ENCODE measurements around the gene SUMO3. TPM values are rescaled to one million over a fixed set of nuclear protein-coding genes. Genes with fewer than 3 reads are reported as not detected.
A peak's percentile ranks its signal among the peaks of the same experiment; 100 is the strongest.

SUMO3 gene
- 10 to 100 TPM; 91.1 to 97.9 TPM for total RNA-seq

GRCh38 chr21:44817914-44818639, at the start of gene SUMO3:
Gene SUMO3, minus strand, starts transcription at chr21:44818062. Its CDS starts 94 bp downstream, at chr21:44817968.
- CTCF ChIA-PET = no interaction called here
- POLR2A ChIA-PET = no interaction called here
- Mint-ChIP-seq H3K9me3 (peaks cover 15% of the 10 kb centered on the region), H3K4me3 (peak within 1 kb of the TSS; percentile 70), H3K4me1 (peaks cover 20% of the 10 kb centered on the region), H3K36me3 (ENCODE audit: low read depth) (peaks cover 2% of the 10 kb centered on the region), H3K27me3 (peaks cover 2% of the 10 kb centered on the region), H3K27ac (peak within 1 kb of the TSS; percentile 80)
- DNase-seq = peak; percentile 81

DNA sequence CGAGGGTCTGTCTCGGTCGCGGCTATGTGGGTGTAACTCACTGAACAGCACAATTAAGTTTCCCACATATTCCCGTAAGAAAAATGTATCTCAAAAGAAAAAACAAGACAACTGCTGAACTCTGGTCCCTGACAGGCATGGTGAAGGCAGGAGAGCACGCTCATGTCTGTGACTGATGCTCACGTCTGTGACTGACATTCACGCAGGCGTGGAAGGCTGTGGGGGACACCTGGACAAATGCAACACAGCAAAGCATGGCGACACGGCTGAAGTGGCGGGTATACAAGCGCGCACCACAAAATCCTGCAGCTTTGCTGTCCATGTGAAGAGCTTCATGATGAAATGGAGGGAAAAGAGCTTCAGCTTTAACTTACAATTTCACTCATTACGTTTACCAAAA, 49.6 kb upstream of the SUMO3 start:
- ChIA-PET POLR2A (no interaction called here), CTCF (no interaction called here)
- Mint-ChIP-seq H3K36me3 (ENCODE audit: low read depth) (peaks cover 29% of the 10 kb centered on the region), H3K4me1 (peaks cover 87% of the 10 kb centered on the region), H3K9me3 (no peaks in the 10 kb centered on the region), H3K27me3 (no peaks in the 10 kb centered on the region), H3K4me3 (no peak overlapping the region), H3K27ac (peak overlapping the region; percentile 88)
- DNase-seq = no peak

GRCh38 chr21:44866780-44867179, 48.9 kb upstream of the SUMO3 start:
- Mint-ChIP-seq H3K36me3 (ENCODE audit: low read depth) (peaks cover 30% of the 10 kb centered on the region), H3K27me3 (no peaks in the 10 kb centered on the region), H3K27ac (peak overlapping the region; percentile 70), H3K4me3 (peak overlapping the region; percentile 31), H3K4me1 (peaks cover 83% of the 10 kb centered on the region), H3K9me3 (no peaks in the 10 kb centered on the region)
- CTCF ChIA-PET = interaction anchor here (1.1 kb wide), 1 partner anchor 12 kb away, joined by 3 read pairs; no protein-coding TSS in a partner anchor
- no peak for DNase-seq
- POLR2A ChIA-PET = no interaction called here

DNA sequence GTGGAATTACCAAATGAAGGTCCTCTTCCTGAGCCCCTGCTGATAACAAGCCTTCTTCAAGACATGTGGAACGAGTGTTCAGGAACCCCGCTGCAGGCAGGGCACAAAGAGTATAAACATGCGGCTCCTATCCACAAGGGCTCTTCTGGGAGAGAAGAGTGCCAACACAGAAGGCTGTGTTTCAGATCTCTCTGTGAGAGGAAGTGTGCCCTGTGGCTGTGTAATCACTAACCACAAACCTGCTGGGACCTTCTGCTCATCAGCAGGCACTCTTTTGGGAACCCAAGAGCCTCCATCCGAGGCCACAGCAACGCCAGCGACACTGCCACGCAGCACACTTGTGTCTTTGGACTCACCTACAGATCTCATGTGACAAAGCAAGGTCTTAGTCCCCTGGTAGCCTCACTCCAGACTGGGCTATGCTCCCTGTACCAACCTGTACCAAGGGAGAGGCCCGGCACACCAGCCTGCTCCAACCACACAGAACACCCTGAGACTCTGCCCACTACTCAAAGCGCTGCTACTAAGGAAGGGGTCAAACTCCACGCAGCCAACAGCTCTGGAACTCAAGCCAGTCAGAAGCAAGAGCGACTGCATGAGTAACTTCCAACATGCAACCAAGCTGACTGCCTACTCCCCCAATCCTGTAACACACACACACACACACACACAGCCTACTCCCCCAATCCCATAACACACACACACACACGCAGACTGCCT, 47.9 kb upstream of the SUMO3 start:
- H3K27ac Mint-ChIP-seq = peak overlapping the region; percentile 70
- CTCF ChIA-PET = interaction anchor here (1.1 kb wide), 1 partner anchor 11 kb away, joined by 3 read pairs; no protein-coding TSS in a partner anchor
- H3K4me1 Mint-ChIP-seq = peaks cover 76% of the 10 kb centered on the region
- peak; percentile 50 for DNase-seq
- peaks cover 39% of the 10 kb centered on the region for H3K36me3 Mint-ChIP-seq (ENCODE audit: low read depth)
- H3K27me3 Mint-ChIP-seq = no peaks in the 10 kb centered on the region
- H3K4me3 Mint-ChIP-seq = peak overlapping the region; percentile 42
- POLR2A ChIA-PET = no interaction called here
- no peaks in the 10 kb centered on the region for H3K9me3 Mint-ChIP-seq

GRCh38 chr21:44862869-44863685, 45.2 kb upstream of the SUMO3 start:
- Mint-ChIP-seq H3K4me1 (peaks cover 51% of the 10 kb centered on the region), H3K4me3 (no peak overlapping the region), H3K27ac (peak overlapping the region; percentile 41), H3K36me3 (ENCODE audit: low read depth) (peaks cover 42% of the 10 kb centered on the region), H3K9me3 (no peaks in the 10 kb centered on the region), H3K27me3 (no peaks in the 10 kb centered on the region)
- CTCF ChIA-PET = no interaction called here
- POLR2A ChIA-PET = no interaction called here
- DNase-seq = no peak

DNA sequence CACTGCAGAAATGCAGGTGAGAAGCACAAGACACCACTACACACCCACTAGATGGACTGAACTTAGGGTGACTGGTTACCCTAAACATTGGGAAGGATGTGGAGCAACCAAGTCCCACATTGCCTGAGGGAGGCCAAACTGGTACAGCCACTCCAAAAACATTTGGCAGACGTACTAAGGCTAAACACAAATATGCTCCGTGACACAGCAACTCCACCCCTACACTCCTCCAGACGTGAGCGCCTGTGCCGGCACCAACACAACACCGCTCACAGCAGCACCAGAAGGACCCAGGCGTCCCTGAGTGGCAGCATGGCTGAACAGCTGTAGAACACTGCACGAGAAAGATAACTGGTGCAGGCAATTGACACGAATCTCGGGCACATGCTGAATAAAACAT, 40.9 kb upstream of the SUMO3 start:
- Mint-ChIP-seq H3K27me3 (no peaks in the 10 kb centered on the region), H3K9me3 (no peaks in the 10 kb centered on the region), H3K4me1 (peaks cover 35% of the 10 kb centered on the region), H3K36me3 (ENCODE audit: low read depth) (peaks cover 52% of the 10 kb centered on the region), H3K27ac (no peak overlapping the region), H3K4me3 (no peak overlapping the region)
- DNase-seq = no peak
- ChIA-PET CTCF (no interaction called here), POLR2A (no interaction called here)

- ChIA-PET POLR2A (no interaction called here), CTCF (no interaction called here)
- no peak for DNase-seq
- Mint-ChIP-seq H3K36me3 (ENCODE audit: low read depth) (peaks cover 52% of the 10 kb centered on the region), H3K4me1 (peaks cover 34% of the 10 kb centered on the region), H3K27ac (no peak overlapping the region), H3K9me3 (no peaks in the 10 kb centered on the region), H3K4me3 (no peak overlapping the region), H3K27me3 (no peaks in the 10 kb centered on the region)
Measured at GRCh38 chr21:44858291-44858690, 40.4 kb upstream of the SUMO3 start.

DNA sequence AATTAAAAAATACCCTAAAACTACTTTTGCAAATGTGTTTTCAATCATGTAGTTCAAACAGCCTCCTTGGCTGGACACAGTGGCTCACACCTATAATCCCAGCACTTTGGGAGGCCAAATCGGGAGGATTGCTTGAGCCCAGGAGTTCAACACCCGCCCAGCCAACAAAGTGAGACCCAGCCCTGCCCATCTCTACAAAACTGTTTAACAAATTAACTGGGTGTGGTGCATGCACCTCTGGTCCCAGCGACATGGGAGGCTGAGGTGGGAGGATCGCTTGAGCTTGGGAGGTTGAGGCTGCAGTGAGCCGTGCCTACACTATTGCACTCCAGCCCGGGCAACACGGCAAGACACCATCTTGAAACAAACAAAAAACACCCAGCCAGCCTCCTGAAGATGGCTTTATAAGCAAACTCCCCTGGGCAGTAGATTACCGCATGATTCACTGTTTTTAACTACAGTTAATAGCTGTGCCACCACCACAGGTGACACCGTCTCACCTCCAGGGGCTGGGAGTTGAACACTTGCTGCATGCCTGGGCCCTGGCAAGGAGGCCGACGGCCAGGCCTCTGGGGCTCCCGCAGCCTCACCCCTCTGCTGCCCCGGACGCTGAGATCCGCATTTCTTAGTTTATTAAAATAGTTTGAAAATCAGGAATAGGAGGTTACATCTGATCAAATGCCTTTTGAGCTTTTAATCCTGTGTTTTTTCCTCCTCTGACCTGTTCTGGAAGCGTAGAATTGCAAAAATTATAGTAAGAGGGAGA, 39.4 kb upstream of the SUMO3 start:
- Mint-ChIP-seq H3K4me1 (peaks cover 38% of the 10 kb centered on the region), H3K9me3 (no peaks in the 10 kb centered on the region), H3K36me3 (ENCODE audit: low read depth) (peaks cover 57% of the 10 kb centered on the region), H3K27me3 (no peaks in the 10 kb centered on the region), H3K27ac (no peak overlapping the region), H3K4me3 (no peak overlapping the region)
- no peak for DNase-seq
- ChIA-PET POLR2A (no interaction called here), CTCF (no interaction called here)

- Mint-ChIP-seq H3K4me3 (no peak overlapping the region), H3K36me3 (ENCODE audit: low read depth) (peaks cover 48% of the 10 kb centered on the region), H3K27ac (no peak overlapping the region), H3K4me1 (peaks cover 44% of the 10 kb centered on the region), H3K27me3 (no peaks in the 10 kb centered on the region), H3K9me3 (no peaks in the 10 kb centered on the region)
- ChIA-PET CTCF (interaction anchor here (0.6 kb wide), 1 partner anchor 937 kb away, joined by 3 read pairs; no protein-coding TSS in a partner anchor), POLR2A (no interaction called here)
- DNase-seq = no peak
Measured at GRCh38 chr21:44856131-44856530, 38.3 kb upstream of the SUMO3 start.

DNA sequence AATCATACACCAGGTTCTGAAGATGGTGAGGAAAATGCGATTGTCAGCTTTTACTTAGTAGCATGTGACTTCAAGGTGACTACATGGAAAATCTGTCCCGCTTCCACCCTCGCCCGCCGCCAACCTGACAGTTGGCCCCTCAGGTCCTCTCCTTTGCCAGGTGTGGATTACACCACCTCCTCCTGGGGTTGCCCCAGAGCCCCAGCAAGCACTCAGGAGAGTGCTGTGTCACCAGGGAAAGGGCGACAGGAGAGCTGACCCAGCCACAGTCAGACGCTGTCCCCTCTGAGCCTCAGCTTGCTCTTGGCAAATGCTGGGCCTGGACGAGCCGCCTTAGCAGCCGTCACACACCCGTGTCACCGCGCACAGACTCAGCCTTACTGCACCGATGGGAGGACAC, 37.7 kb upstream of the SUMO3 start:
- H3K27ac Mint-ChIP-seq = peak overlapping the region; percentile 1
- H3K27me3 Mint-ChIP-seq = no peaks in the 10 kb centered on the region
- no peak for DNase-seq
- H3K36me3 Mint-ChIP-seq (ENCODE audit: low read depth) = peaks cover 48% of the 10 kb centered on the region
- CTCF ChIA-PET = no interaction called here
- POLR2A ChIA-PET = no interaction called here
- H3K4me1 Mint-ChIP-seq = peaks cover 47% of the 10 kb centered on the region
- no peaks in the 10 kb centered on the region for H3K9me3 Mint-ChIP-seq
- no peak overlapping the region for H3K4me3 Mint-ChIP-seq

DNA sequence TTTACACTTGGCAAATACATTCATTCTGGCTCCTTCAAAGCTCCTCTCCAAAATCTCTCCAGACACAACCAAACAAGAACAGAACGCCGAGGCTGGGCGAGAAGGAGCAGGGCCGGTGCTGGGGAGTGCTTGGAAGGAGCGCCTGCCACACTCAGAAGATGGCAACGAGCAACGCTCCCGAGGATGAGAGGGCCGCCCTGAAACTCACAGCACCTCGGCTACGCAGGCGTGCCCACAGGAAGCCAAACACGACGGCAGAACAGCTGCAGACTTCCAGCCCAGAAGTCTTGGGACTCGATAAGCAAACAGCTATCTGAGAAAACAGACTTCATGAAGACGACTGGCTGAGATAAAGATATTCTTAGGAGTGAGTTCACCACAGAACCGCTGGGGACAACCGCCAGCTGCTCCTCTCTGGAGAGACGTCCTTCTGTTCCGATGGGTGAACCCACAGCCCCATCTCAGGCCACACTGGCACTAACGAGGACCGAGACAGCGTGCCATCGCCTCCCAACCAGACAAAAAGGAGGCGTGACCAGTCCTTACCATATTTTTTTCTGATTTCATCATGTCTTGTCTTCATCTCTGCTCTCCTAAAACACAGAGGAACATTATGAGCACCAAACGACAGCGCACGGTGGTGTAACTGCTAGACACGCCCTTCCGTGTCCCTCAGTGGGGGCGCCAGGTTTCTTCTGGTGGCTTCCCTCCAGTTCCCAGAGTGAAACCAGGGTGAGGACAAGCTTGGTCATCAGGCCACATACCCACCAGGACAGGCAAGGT, 37.0 kb upstream of the SUMO3 start:
- Mint-ChIP-seq H3K27me3 (no peaks in the 10 kb centered on the region), H3K9me3 (no peaks in the 10 kb centered on the region), H3K4me3 (peak overlapping the region; percentile 23), H3K4me1 (peaks cover 47% of the 10 kb centered on the region), H3K36me3 (ENCODE audit: low read depth) (peaks cover 48% of the 10 kb centered on the region), H3K27ac (peak overlapping the region; percentile 82)
- POLR2A ChIA-PET = no interaction called here
- peak; percentile 28 for DNase-seq
- CTCF ChIA-PET = interaction anchor here (1.0 to 1.2 kb wide), 2 partner anchors 12 to 85 kb away, joined by 3 to 4 read pairs; partner anchors contain the start of gene SLX9

DNA sequence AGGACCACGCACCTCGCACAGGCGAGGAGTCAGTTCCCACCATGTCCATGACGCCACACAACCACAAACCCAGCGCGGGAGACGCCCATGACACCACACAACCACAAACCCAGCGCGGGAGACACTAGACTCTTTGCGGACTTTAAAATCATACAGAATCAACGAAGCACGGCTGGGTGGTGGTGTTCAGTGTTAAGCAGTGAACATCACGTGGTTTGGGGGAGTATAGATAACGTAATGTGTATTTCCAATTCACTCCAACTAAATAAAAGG, 36.5 kb upstream of the SUMO3 start:
- CTCF ChIA-PET = interaction anchor here (1.0 to 1.2 kb wide), 2 partner anchors 12 to 86 kb away, joined by 3 to 4 read pairs; partner anchors contain the start of gene SLX9
- DNase-seq = peak; percentile 24
- peak overlapping the region; percentile 82 for H3K27ac Mint-ChIP-seq
- H3K4me3 Mint-ChIP-seq = peak overlapping the region; percentile 23
- peaks cover 50% of the 10 kb centered on the region for H3K36me3 Mint-ChIP-seq (ENCODE audit: low read depth)
- no peaks in the 10 kb centered on the region for H3K27me3 Mint-ChIP-seq
- POLR2A ChIA-PET = no interaction called here
- H3K9me3 Mint-ChIP-seq = no peaks in the 10 kb centered on the region
- peaks cover 47% of the 10 kb centered on the region for H3K4me1 Mint-ChIP-seq

All from activated CD4-positive, alpha-beta T cell treated with anti-CD3 and anti-CD28 coated beads, Interleukin-2, amount 10 ng/mL, durations not matched to agents 7 days and 5 days (primary cell).